Erythroblast (primary cell): ENCODE measurements around the gene DNAJB11.

Experiments
- GATA1 ChIP-seq: IDR thresholded peaks from 2 replicates; pipeline ENCODE4 v1.6.1; 2011; ENCODE audit warnings: low read depth, mild to moderate bottlenecking, control low read depth, low read length, moderate library complexity
- POLR2A ChIP-seq: IDR thresholded peaks from 2 replicates; pipeline ENCODE4 v1.6.1; 2011; ENCODE audit warnings: mild to moderate bottlenecking, low read length

GRCh38 chr3:186618318-186618938 is 47.9 kb downstream of the DNAJB11 start:
- TF ChIP-seq POLR2A, result no peak
- no peak for TF ChIP-seq GATA1
